ENCODE data around the gene BSN.
A peak's percentile ranks its signal among the peaks of the same experiment; 100 is the strongest.

Gene BSN

GRCh38 chr3:49563766-49564165, 9.5 kb downstream of the BSN start:
- no peak for TF ChIP-seq REST (IDR thresholded peaks at IDR 0.05; ENCODE audit: low read depth)
- no peak for TF ChIP-seq EP300 (IDR thresholded peaks at IDR 0.05; ENCODE audit: borderline replicate concordance)
- TF ChIP-seq CREB1 (IDR thresholded peaks at IDR 0.05; ENCODE audit: low read depth): no peak
- TF ChIP-seq YY1 (IDR thresholded peaks at IDR 0.05; ENCODE audit: low read depth): no peak
- TF ChIP-seq MAX (IDR thresholded peaks at IDR 0.05): no peak
- TF ChIP-seq TAF1 (IDR thresholded peaks at IDR 0.05; ENCODE audit: low read depth): no peak
- TF ChIP-seq FOXM1 (IDR thresholded peaks at IDR 0.05; ENCODE audit: borderline replicate concordance, low read depth): no peak
- TF ChIP-seq NFIC (IDR thresholded peaks at IDR 0.05): no peak
- TF ChIP-seq ZBTB7A (IDR thresholded peaks at IDR 0.05; ENCODE audit: low read depth): no peak
- TF ChIP-seq CEBPB (IDR thresholded peaks at IDR 0.05): no peak
- TF ChIP-seq RAD21 (IDR thresholded peaks at IDR 0.05; ENCODE audit: low read depth): no peak

GRCh38 chr3:49566312-49566711, 12.0 kb downstream of the BSN start:
- no peak for TF ChIP-seq CREB1 (IDR thresholded peaks at IDR 0.05; ENCODE audit: low read depth)
- TF ChIP-seq RAD21 (IDR thresholded peaks at IDR 0.05; ENCODE audit: low read depth): peak; percentile 62
- no peak for TF ChIP-seq TAF1 (IDR thresholded peaks at IDR 0.05; ENCODE audit: low read depth)
- TF ChIP-seq TCF12 (IDR thresholded peaks at IDR 0.05; ENCODE audit: low read depth): no peak
- no peak for TF ChIP-seq TEAD4 (IDR thresholded peaks at IDR 0.05)

GRCh38 chr3:49567406-49567805, 13.1 kb downstream of the BSN start:
- TF ChIP-seq ZBTB7A (IDR thresholded peaks at IDR 0.05; ENCODE audit: low read depth): no peak
- TF ChIP-seq FOXM1 (IDR thresholded peaks at IDR 0.05; ENCODE audit: borderline replicate concordance, low read depth): no peak
- no peak for TF ChIP-seq RAD21 (IDR thresholded peaks at IDR 0.05; ENCODE audit: low read depth)
- TF ChIP-seq TCF12 (IDR thresholded peaks at IDR 0.05; ENCODE audit: low read depth): no peak
- no peak for TF ChIP-seq CREB1 (IDR thresholded peaks at IDR 0.05; ENCODE audit: low read depth)
- TF ChIP-seq EP300 (IDR thresholded peaks at IDR 0.05; ENCODE audit: borderline replicate concordance): no peak
- no peak for TF ChIP-seq EGR1 (IDR thresholded peaks at IDR 0.05)

- TF ChIP-seq FOXM1 (IDR thresholded peaks at IDR 0.05; ENCODE audit: borderline replicate concordance, low read depth) (no peak), ZBTB7A (IDR thresholded peaks at IDR 0.05; ENCODE audit: low read depth) (no peak), EP300 (IDR thresholded peaks at IDR 0.05; ENCODE audit: borderline replicate concordance) (no peak), TEAD4 (IDR thresholded peaks at IDR 0.05) (no peak), CEBPB (IDR thresholded peaks at IDR 0.05) (no peak), YY1 (IDR thresholded peaks at IDR 0.05; ENCODE audit: low read depth) (no peak)
These were observed 14.7 kb downstream of the BSN start for GRCh38 chr3:49568965-49569364.

GRCh38 chr3:49570028-49570654, 15.9 kb downstream of the BSN start:
- TF ChIP-seq CREB1 (IDR thresholded peaks at IDR 0.05; ENCODE audit: low read depth) (no peak), TEAD4 (IDR thresholded peaks at IDR 0.05) (no peak), TAF1 (IDR thresholded peaks at IDR 0.05; ENCODE audit: low read depth) (no peak), YY1 (IDR thresholded peaks at IDR 0.05; ENCODE audit: low read depth) (no peak), CEBPB (IDR thresholded peaks at IDR 0.05) (no peak)

- TF ChIP-seq CEBPB (IDR thresholded peaks at IDR 0.05): no peak
- no peak for TF ChIP-seq MAX (IDR thresholded peaks at IDR 0.05)
- no peak for TF ChIP-seq REST (IDR thresholded peaks at IDR 0.05; ENCODE audit: low read depth)
- TF ChIP-seq ZBTB7A (IDR thresholded peaks at IDR 0.05; ENCODE audit: low read depth): no peak
- TF ChIP-seq CREB1 (IDR thresholded peaks at IDR 0.05; ENCODE audit: low read depth): no peak
- TF ChIP-seq USF1 (IDR thresholded peaks at IDR 0.05): no peak
- TF ChIP-seq FOXM1 (IDR thresholded peaks at IDR 0.05; ENCODE audit: borderline replicate concordance, low read depth): no peak
- no peak for TF ChIP-seq EP300 (IDR thresholded peaks at IDR 0.05; ENCODE audit: borderline replicate concordance)
- TF ChIP-seq NFIC (IDR thresholded peaks at IDR 0.05): no peak
- TF ChIP-seq EGR1 (IDR thresholded peaks at IDR 0.05): no peak
- no peak for TF ChIP-seq YY1 (IDR thresholded peaks at IDR 0.05; ENCODE audit: low read depth)
- TF ChIP-seq TCF12 (IDR thresholded peaks at IDR 0.05; ENCODE audit: low read depth): no peak
- no peak for TF ChIP-seq TAF1 (IDR thresholded peaks at IDR 0.05; ENCODE audit: low read depth)
These were observed 27.9 kb downstream of the BSN start for GRCh38 chr3:49582177-49582576.

GRCh38 chr3:49591615-49592014, 37.3 kb downstream of the BSN start:
- TF ChIP-seq EGR1 (IDR thresholded peaks at IDR 0.05) (no peak), FOXM1 (IDR thresholded peaks at IDR 0.05; ENCODE audit: borderline replicate concordance, low read depth) (no peak), CREB1 (IDR thresholded peaks at IDR 0.05; ENCODE audit: low read depth) (no peak), TAF1 (IDR thresholded peaks at IDR 0.05; ENCODE audit: low read depth) (no peak), NFIC (IDR thresholded peaks at IDR 0.05) (no peak; the same call in 1 of the 2 replicates), EP300 (IDR thresholded peaks at IDR 0.05; ENCODE audit: borderline replicate concordance) (no peak), RAD21 (IDR thresholded peaks at IDR 0.05; ENCODE audit: low read depth) (no peak), TCF12 (IDR thresholded peaks at IDR 0.05; ENCODE audit: low read depth) (no peak), ZBTB7A (IDR thresholded peaks at IDR 0.05; ENCODE audit: low read depth) (no peak), MAX (IDR thresholded peaks at IDR 0.05) (no peak), USF1 (IDR thresholded peaks at IDR 0.05) (no peak), YY1 (IDR thresholded peaks at IDR 0.05; ENCODE audit: low read depth) (no peak), CEBPB (IDR thresholded peaks at IDR 0.05) (no peak), TEAD4 (IDR thresholded peaks at IDR 0.05) (no peak), REST (IDR thresholded peaks at IDR 0.05; ENCODE audit: low read depth) (no peak)
